Effector memory CD4-positive, alpha-beta T cell (primary cell): ENCODE results near the gene NRTN.
"Not testable (repeated sequence)": the region's sequence is repeated elsewhere in the genome, so short reads cannot be mapped to it uniquely, and the experiment has no call there.

Experiments
- DNase-seq, 3 donors: peaks; one replicate each; pipeline ENCODE4 v3.0.0-alpha.2; 2020
- H3K27ac ChIP-seq: 2 replicates; pipeline ENCODE4 v1.7.0; 2013; ENCODE audit warnings: mild to moderate bottlenecking, low read length, moderate library complexity; ENCODE audit not compliant: insufficient read depth, poor library complexity, severe bottlenecking
- H3K27me3 ChIP-seq: replicated peaks from 2 replicates; pipeline ENCODE4 v1.7.0; 2013; ENCODE audit warnings: mild to moderate bottlenecking, low read length; ENCODE audit not compliant: insufficient read depth, control insufficient read depth, poor library complexity, severe bottlenecking
- H3K36me3 ChIP-seq: 2 replicates; pipeline ENCODE4 v1.7.0; 2013; ENCODE audit warnings: mild to moderate bottlenecking, low read length, moderate library complexity; ENCODE audit not compliant: control insufficient read depth, insufficient read depth
- H3K4me1 ChIP-seq: 2 replicates; pipeline ENCODE4 v1.7.0; 2013; ENCODE audit warnings: low read length, mild to moderate bottlenecking; ENCODE audit not compliant: control insufficient read depth, insufficient read depth, poor library complexity, severe bottlenecking
- H3K4me3 ChIP-seq: 2 replicates; pipeline ENCODE4 v1.7.0; 2013; ENCODE audit warnings: low read length, low read depth, mild to moderate bottlenecking; ENCODE audit not compliant: insufficient read depth, poor library complexity, severe bottlenecking
- H3K9me3 ChIP-seq: 2 replicates; pipeline ENCODE4 v1.7.0; 2013; ENCODE audit warnings: mild to moderate bottlenecking, low read length, moderate library complexity; ENCODE audit not compliant: control insufficient read depth

NRTN gene

DNA sequence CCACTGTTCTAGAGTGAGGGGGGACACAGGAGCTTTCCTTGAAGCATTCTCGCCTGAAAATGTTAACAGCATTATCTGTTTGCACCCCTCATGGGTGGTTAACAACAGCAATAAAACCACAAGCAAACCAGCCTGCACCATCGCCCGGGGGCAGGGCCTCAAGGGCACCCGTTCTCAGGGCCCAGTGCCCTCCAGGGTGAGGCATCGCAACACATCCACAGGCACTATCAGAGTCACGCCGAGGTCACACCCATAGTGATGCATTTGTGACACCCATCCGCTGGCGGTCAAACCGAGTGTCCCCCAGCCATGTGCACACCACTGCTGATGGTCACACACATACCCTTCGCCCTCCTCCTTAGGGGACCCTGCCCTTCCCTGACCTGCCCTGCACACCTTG is 60.9 kb downstream of the NRTN start:
- Histone ChIP-seq H3K36me3 (no peaks in the 10 kb centered on the region), H3K27me3 (no peaks in the 10 kb centered on the region), H3K4me3 (no peak overlapping the region), H3K27ac (no peak overlapping the region), H3K4me1 (no peaks in the 10 kb centered on the region), H3K9me3 (no peaks in the 10 kb centered on the region)
- no peak for DNase-seq

DNA sequence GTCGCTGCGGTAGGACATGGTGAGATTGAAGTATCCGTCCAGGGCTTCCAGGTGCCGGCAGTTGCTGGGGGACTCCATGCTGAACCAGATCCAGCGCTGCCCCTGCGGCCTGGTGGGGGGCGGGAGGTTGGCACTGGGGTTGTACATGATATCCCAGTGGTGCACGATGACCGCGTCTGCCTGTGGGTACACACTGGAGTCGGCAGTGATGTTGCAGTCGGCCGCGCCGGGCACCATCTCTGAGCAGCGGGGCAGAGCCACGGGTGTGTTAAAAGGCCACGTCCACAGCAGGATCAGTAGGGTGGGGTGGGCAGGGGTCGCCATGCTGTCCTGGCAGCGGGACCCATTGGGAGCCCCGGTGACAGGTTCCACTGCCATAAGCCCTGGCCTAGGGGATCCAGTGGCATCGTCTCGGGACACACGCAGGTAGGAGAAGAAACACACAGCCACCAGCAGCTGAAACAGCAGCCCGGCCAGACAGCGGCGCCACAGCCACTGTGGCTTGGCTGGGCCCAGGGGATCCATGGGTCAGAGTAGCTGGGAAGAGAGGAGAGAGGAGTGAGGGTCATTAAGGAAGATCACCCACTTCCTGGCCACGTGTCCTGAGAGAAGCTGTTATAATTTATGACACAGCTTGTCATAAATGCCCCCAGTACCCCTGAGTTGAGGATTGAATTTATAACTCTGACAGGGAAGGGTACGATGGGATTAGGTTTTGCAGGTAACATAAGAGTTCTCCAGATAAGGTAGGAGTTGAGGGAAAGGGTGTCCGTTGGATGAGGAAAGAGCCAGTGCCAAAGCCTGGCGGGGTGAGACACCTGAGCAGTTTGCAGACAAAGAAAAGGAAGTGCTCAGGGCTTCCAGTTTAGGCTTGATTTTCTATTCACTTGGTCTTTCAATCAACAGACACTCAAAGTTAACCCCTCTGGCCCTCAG is 62.6 kb downstream of the NRTN start:
- Histone ChIP-seq H3K27me3 (no peaks in the 10 kb centered on the region), H3K4me1 (no peaks in the 10 kb centered on the region), H3K27ac (no peak overlapping the region), H3K36me3 (no peaks in the 10 kb centered on the region), H3K4me3 (no peak overlapping the region), H3K9me3 (no peaks in the 10 kb centered on the region)
- DNase-seq = no peak

DNA sequence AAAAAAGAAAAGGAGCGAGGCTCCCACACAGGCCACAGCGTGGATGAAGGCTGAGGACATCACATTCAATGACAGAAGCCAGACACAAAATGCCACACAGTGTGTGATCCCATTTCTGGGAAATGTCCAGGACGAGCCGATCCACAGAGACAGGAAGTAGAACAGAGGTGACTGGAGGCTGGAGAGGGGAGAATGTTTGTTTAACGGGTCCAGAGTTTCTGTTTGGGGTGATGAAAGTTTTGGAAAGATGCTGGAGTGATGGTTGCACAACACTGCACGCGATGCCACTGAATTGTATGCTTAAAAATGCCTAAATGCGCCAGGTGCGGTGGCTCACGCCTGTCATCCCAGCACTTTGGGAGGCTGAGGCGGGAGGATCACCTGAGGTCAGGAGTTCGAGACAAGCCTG is 66.1 kb downstream of the NRTN start:
- H3K36me3 ChIP-seq = no peaks in the 10 kb centered on the region
- H3K9me3 ChIP-seq = no peaks in the 10 kb centered on the region
- no peaks in the 10 kb centered on the region for H3K4me1 ChIP-seq
- no peaks in the 10 kb centered on the region for H3K27me3 ChIP-seq
- H3K4me3 ChIP-seq = no peak overlapping the region
- DNase-seq = no peak
- H3K27ac ChIP-seq = no peak overlapping the region

DNA sequence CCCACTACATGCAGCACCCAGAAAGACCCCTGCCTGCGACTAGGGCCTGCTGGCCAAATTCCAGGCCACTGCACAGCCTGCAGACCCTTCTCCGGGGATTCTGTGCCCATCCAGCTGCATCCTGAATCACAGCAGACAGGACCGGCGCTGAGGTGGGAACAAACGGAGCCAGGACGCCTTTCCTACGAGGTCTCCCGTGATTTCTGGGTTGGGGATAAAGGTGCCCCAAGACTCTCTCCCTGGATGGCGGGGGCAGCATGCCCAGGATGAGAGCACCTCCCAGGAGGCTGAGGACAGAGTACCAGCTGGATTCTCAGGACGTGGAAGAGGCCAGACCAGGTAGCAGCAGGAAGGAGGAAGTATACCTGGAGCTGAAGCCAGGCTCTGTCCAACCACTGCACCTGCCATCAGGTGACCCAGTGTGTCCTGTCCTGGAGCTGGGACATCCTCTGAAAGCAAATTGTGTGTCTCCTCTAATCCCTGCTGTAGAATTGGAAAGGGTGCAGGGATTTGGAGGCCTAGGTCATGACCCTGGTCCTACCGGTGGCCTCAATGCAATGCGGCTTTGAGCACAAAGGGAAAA is 68.8 kb downstream of the NRTN start:
- Histone ChIP-seq H3K36me3 (no peaks in the 10 kb centered on the region), H3K9me3 (no peaks in the 10 kb centered on the region), H3K27me3 (peaks cover 4% of the 10 kb centered on the region), H3K27ac (no peak overlapping the region), H3K4me1 (no peaks in the 10 kb centered on the region), H3K4me3 (no peak overlapping the region)
- no peak for DNase-seq

DNA sequence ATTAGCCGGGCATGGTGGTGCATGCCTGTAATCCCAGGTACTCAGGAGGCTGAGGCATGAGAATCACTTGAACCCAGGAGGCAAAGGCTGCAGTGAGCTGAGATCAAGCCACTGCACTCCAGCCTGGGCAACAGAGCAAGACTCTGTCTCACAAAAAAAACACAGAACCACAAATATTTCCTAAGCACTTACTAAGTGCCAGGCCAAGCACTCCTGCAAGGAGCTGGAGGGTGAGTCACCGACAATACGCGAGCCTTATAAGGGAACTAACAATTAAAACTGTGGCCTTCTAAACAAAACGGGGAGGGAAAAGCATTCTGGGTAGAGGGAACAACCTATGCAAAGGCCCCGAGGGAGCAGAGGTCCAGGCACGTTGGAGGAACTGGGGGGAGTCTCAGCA is 69.6 kb downstream of the NRTN start:
- DNase-seq, H3K27me3 ChIP-seq, H3K27ac ChIP-seq, H3K36me3 ChIP-seq, H3K9me3 ChIP-seq, H3K4me3 ChIP-seq, H3K4me1 ChIP-seq: not testable (repeated sequence)

DNA sequence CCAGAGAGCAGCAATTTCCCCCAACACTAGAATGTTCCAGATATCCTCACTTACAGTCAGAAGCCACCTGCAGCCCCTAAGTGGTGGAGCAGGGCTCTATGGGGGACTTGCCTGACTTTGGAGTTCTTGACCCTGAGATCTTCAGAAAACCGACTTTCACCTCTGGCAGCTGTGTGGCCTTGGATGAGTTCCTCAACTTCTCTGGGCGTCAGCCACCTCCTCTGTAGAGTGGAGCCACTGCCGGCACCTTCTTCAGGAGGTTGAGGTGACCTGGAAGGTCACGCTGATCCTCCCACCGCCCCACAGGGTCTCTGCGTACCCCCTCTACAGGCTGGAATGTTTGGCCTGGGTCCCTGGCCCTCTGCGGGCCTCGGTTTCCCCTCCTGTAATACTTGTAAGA is 72.6 kb downstream of the NRTN start:
- H3K27ac ChIP-seq = no peak overlapping the region
- peaks cover 7% of the 10 kb centered on the region for H3K27me3 ChIP-seq

DNA sequence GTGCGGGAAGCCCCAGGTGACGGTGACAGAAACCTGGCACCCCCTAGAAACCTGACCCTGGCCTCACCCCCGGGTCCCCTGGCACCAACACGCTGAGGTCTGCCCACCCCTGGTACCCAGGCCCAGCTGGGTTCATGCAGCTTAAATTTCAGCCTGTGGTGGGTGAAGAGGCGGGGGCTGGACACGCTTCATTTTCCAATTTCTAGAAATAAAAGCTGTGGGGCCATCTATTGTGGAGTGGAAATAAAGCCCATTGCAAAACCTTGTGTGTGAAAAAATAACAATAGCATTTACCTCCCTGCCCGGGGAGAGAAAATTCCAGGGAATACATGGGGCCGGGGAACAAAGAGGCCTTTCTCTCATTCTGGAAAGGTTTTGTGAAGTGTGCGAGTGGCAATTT is 73.0 kb downstream of the NRTN start:
- no peaks in the 10 kb centered on the region for H3K36me3 ChIP-seq
- H3K4me1 ChIP-seq = no peaks in the 10 kb centered on the region
- no peak overlapping the region for H3K27ac ChIP-seq
- no peaks in the 10 kb centered on the region for H3K9me3 ChIP-seq
- H3K27me3 ChIP-seq = peaks cover 8% of the 10 kb centered on the region
- DNase-seq = no peak
- no peak overlapping the region for H3K4me3 ChIP-seq

More for the DNA sequence above, 72.6 kb downstream of the NRTN start:
- no peak overlapping the region for H3K4me3 ChIP-seq
- H3K9me3 ChIP-seq = no peaks in the 10 kb centered on the region
- no peak for DNase-seq
- no peaks in the 10 kb centered on the region for H3K4me1 ChIP-seq
- no peaks in the 10 kb centered on the region for H3K36me3 ChIP-seq
